HFF-Myc (cell line): ENCODE data around the gene KMT2C.
A peak's percentile ranks its signal among the peaks of the same experiment; 100 is the strongest.

ENCODE experiments used
- DNase-seq: peaks from one replicate; pipeline ENCODE4 v3.0.0-alpha.2; 2011; ENCODE audit warnings: low read depth; ENCODE audit errors: extremely low read depth
- H3K4me3 ChIP-seq: replicated peaks from 2 replicates; pipeline ENCODE4 v1.5.1; 2011; ENCODE audit warnings: low read depth, mild to moderate bottlenecking, control low read depth, low read length
- CTCF ChIP-seq: IDR thresholded peaks from 2 replicates; pipeline ENCODE4 v1.5.1; 2012; ENCODE audit warnings: mild to moderate bottlenecking, low read depth, low read length, control low read depth; ENCODE audit errors: missing control alignments

The KMT2C gene

GRCh38 chr7:152333134-152333533 lies 102.7 kb downstream of the KMT2C start:
- no peak for DNase-seq
- no peak for TF ChIP-seq CTCF
- H3K4me3 ChIP-seq: no peak overlapping the region

GRCh38 chr7:152330827-152331226 lies 105.0 kb downstream of the KMT2C start:
- H3K4me3 ChIP-seq: no peak overlapping the region
- DNase-seq: no peak
- TF ChIP-seq CTCF: no peak

GRCh38 chr7:152329469-152329868 lies 106.3 kb downstream of the KMT2C start:
- H3K4me3 ChIP-seq: no peak overlapping the region
- no peak for TF ChIP-seq CTCF
- no peak for DNase-seq

GRCh38 chr7:152328234-152328633 lies 107.6 kb downstream of the KMT2C start:
- TF ChIP-seq CTCF: no peak

GRCh38 chr7:152315845-152316244 lies 120.0 kb downstream of the KMT2C start:
- no peak for TF ChIP-seq CTCF
- DNase-seq: no peak
- no peak overlapping the region for H3K4me3 ChIP-seq

More at GRCh38 chr7:152328234-152328633, 107.6 kb downstream of the KMT2C start:
- DNase-seq: no peak
- no peak overlapping the region for H3K4me3 ChIP-seq

GRCh38 chr7:152313831-152314604 lies 121.8 kb downstream of the KMT2C start:
- TF ChIP-seq CTCF: no peak
- no peak overlapping the region for H3K4me3 ChIP-seq
- peak; percentile 67 for DNase-seq

- H3K4me3 ChIP-seq: no peak overlapping the region
- DNase-seq: no peak
These were observed 122.6 kb downstream of the KMT2C start for GRCh38 chr7:152313217-152313616.

More at GRCh38 chr7:152313217-152313616, 122.6 kb downstream of the KMT2C start:
- no peak for TF ChIP-seq CTCF
